COLO668 (cell line): Measurements from ENCODE around the gene DAB2IP.

ENCODE experiments used
- DNase-seq: peaks from one replicate; lab custom pipeline; 2025; ENCODE audit not compliant: unreplicated experiment; lab: John Stamatoyannopoulos, UW

The DAB2IP gene

GRCh38 chr9:121662359-121662758 lies 10.9 kb downstream of the DAB2IP start:
- DNase-seq = no peak

GRCh38 chr9:121662891-121663580 lies 11.6 kb downstream of the DAB2IP start:
- no peak for DNase-seq

DNA sequence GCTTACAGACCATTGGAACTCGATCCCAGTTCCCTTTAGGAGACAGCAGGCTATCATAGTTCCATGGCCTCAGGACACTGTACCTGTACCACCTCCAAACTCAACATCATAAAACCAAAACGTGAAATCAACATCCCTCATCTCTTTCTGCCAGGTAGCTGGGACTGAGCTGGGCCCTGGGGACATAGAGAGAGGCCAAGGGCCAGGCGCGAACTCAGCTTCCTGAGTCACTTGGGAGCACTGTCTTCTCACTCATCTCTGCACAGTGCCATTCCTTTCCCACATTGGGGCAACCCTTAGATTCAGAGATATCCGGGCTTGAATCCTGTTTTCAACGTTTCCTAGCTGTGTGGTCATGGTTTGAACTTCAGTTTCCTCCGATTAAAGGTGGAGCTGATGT lies 12.2 kb downstream of the DAB2IP start:
- no peak for DNase-seq

DNA sequence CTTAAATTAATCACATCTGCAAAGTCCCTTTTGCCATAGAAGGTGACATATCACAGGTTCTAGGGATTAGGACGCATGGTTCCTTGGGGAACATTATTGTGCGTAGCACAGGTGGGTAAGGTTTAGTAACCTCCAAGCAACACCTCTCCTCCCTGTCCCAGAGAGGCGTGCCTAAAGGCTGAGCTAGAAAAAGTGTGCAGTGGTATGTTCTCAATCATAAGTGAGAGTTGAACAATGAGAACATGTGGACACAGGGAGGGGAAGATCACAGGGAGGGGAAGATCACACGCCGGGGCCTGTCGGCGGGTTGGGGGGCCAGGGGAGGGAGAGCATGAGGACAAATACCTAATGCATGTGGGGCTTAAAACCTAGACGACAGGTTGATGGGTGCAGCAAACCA lies 14.9 kb downstream of the DAB2IP start:
- DNase-seq = no peak

- no peak for DNase-seq
Observed at GRCh38 chr9:121667214-121667613, 15.8 kb downstream of the DAB2IP start.

DNA sequence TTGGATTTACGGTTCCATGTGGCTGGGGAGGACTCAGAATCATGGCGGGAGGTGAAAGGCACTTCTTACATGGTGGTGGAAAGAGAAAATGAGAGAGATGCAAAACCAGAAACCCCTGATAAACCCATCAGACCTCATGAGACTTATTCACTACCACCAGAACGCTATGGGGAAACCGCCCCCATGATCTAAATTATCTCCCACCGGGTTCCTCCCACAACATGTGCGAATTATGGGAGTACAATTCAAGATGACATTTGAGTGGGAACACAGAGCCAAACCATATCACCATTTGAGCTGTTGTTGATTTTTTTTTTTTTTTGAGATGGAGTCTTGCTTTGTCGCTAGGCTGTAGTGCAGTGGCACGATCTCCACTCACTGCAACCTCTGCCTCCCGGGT lies 16.5 kb downstream of the DAB2IP start:
- DNase-seq = no peak

DNA sequence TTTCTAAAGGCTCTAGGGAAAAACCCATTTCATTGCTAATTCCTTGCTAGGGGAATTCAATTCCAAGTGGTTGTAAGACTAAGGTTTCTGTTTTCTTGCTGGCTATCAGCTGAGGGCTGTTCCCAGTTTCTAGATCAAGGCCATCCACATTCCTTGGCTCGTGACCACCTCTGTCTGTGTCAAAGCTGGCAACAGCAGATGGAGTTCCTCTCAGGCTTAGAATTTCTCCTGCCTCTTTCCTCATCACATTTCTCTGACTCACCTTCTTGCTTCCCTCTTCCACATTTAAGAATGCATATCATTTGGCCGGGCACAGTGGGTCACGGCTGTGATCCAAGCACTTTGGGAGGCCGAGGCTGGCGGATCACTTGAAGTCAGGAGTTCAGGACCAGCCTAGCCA lies 19.0 kb downstream of the DAB2IP start:
- DNase-seq = no peak

DNA sequence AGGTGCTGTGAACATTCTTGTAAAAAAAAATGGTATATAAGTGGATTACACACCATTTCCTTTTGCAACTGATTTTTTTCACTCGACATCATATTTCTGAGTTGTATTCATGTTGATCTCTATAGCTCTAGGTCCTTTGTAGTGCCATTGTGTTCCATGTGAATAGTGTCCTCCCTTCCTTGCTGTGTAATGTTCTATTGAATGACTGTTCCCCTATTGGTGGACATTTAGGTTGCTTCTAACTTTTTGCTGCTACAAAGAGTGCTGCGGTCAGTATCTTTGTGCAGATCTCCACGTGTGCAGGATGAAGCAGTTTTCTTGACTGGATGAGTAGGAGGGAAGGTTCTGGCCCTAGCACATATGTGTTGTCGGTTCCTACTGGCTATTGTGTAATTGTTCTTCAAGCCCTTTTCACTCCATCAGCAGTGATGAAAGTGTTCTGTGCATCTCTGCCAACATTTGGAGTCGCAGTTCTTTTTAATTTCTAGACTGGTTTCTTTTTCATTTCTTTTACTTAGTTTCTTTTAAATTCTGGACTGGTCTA lies 20.2 kb downstream of the DAB2IP start:
- no peak for DNase-seq

DNA sequence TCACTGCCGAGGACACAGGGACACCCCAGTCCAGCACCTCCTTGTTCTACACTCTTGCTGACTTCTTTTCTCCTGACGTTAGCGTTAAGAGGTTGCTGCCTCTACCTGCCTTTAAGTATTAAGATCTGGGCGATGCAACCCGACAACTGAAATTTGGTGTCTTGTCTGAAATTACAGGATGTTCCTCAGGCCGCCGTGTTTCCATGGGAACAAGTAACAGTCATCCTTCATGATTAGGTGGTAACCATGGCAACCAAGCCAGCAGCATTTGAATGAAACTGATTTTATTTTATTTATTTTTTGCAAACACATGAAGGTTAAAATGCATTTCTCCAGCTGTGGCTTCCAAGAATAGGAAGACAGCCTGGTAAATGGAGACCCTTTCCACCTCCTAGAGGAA lies 20.8 kb downstream of the DAB2IP start:
- no peak for DNase-seq

GRCh38 chr9:121672986-121673385 lies 21.6 kb downstream of the DAB2IP start:
- no peak for DNase-seq

GRCh38 chr9:121673576-121673975 lies 22.1 kb downstream of the DAB2IP start:
- DNase-seq = no peak

DNA sequence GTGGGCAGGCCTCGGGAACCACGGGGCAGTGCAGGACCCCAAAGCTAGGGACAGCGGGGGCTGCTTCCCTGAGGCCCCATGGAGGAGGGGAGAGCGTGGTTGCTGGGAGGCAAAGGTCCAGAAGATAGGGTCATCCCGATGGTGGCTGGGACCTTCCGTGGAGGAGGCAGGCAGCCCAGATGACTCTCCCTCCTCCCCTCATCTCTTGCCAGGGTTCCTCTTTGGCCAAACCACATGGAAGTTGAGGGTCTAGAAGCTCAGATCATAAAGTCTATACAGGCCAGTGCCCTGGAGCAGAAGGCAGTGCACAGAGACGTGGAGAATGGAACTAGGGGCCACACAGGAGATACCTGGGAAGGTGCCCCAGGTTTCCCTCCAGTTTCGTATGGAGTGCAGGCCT lies 22.6 kb downstream of the DAB2IP start:
- DNase-seq = no peak

DNA sequence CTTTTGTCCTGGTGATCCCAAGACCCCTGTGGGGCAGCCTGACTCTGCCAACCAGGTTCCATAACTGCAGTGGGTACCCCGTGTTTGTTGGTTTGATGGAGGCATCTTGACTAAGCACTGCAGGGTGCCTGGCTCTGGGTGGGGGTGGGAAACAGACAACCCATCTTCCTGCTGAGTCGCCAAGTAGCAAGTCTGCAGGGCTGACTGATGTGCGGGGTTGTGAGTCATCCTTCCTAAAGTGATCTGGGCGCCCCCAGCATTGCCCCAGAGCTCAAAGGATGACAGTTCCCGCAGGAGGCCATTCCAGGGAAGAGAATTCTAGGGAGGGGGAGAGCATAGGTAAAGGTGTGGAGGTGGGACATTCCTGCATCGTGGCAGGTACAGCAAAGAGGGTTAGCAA lies 23.5 kb downstream of the DAB2IP start:
- DNase-seq = no peak

GRCh38 chr9:121675381-121675780 lies 23.9 kb downstream of the DAB2IP start:
- no peak for DNase-seq

- no peak for DNase-seq
Observed at GRCh38 chr9:121675969-121676822, 24.8 kb downstream of the DAB2IP start.

GRCh38 chr9:121676926-121677325 lies 25.5 kb downstream of the DAB2IP start:
- no peak for DNase-seq

DNA sequence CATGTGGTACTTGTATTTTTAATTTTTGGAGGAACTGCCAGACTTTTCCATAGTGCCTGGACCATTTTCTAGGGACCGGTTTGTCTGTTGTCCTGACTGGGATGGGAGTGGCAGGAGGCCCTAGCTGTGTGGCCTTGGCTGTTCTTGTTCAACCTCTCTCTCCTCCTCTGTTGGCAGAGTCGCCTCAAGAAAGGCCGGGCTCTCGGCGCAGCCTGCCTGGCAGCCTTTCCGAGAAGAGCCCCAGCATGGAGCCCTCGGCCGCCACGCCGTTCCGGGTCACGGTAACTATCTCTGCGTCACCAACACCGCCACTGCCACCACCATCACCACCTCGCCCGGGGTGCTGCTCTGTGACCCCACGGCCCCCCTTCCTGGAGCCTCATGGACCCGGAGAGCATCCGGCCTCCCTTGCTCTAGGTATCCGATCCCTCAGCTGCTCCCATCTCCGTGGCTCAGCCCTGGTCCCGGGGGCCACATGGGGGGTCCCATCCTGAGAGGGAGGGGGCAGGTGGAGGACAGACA lies 27.1 kb downstream of the DAB2IP start:
- DNase-seq = no peak

- DNase-seq = no peak
Observed at GRCh38 chr9:121679901-121680635, 28.6 kb downstream of the DAB2IP start.

DNA sequence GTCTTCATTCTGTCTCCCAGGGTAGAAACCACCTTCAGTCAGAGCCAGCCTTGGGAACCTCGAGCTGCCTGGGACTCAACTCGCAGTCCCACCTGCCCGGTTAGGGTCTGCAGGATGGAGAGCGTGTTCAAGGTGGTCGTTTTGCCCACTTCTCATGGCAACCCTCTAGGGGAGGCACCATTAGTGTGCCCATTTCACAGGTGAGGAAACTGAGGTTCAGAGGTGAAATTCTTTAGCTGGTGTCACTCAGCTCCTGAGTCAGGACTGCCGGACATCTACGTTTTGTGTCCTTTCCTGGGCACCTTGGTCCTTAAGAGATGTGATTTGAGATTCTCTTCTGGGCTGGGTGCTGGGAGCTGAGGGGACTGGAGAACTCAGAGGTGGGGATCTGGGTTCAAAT lies 30.0 kb downstream of the DAB2IP start:
- no peak for DNase-seq

- no peak for DNase-seq
Observed at GRCh38 chr9:121682201-121682600, 30.8 kb downstream of the DAB2IP start.

- no peak for DNase-seq
Observed at GRCh38 chr9:121682926-121683515, 31.6 kb downstream of the DAB2IP start.
